SH-SY5Y (cell line): ENCODE measurements around the gene PLXNB3.

Source experiments
- GATA2 ChIP-seq: IDR thresholded peaks from 2 replicates; pipeline ENCODE4 v1.6.1; 2011; ENCODE audit warnings: mild to moderate bottlenecking, low read depth, low read length
- GATA3 ChIP-seq: IDR thresholded peaks from 2 replicates; pipeline ENCODE4 v1.6.1; 2011; ENCODE audit warnings: low read depth, mild to moderate bottlenecking, low read length, moderate library complexity

Gene PLXNB3

DNA sequence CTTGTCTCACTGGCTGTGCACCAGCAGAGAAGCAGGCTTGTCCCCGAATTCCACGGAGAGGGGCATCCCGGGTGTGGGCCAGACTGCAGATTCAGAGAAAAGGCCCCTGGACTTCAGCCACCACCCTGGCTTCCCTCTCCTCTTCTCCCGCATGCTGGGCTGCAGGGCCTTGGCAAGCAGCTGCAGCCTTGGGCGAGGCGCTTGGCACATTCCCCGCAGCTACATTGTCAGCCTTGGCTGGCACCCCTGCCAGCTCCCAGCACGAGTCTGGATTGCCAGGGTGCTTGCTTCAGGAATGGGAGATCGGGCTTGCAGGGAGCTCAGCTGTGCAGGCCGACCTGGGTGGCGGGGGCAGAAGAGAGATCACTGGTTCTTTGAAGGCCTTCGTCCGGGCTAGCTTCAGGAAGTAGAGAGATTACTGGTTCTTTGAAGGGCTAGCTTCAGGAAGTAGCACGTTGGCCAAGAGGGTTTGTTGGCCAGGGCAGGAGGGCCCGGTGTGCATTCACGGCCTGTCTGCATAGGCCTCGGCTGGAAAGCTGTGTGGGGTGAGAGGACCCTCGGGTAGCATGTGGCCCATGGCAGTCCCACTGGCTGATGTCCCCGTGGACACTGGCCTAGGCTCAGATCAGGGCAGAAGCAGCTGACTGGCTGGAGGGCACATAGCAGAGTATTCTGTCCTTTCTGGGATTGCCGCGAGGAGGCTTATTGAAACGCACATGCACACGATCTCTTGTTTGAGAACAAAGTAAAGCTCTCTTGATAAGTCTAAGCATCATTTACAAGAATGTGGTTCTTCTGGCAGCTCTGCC lies 36.7 kb upstream of the PLXNB3 start:
- TF ChIP-seq GATA3 (no peak), GATA2 (no peak)

- TF ChIP-seq GATA3 (no peak), GATA2 (no peak)
Measured at GRCh38 chrX:153728095-153728494, 36.0 kb upstream of the PLXNB3 start.

GRCh38 chrX:153728951-153729631 lies 35.0 kb upstream of the PLXNB3 start:
- TF ChIP-seq GATA3: no peak
- TF ChIP-seq GATA2: no peak

DNA sequence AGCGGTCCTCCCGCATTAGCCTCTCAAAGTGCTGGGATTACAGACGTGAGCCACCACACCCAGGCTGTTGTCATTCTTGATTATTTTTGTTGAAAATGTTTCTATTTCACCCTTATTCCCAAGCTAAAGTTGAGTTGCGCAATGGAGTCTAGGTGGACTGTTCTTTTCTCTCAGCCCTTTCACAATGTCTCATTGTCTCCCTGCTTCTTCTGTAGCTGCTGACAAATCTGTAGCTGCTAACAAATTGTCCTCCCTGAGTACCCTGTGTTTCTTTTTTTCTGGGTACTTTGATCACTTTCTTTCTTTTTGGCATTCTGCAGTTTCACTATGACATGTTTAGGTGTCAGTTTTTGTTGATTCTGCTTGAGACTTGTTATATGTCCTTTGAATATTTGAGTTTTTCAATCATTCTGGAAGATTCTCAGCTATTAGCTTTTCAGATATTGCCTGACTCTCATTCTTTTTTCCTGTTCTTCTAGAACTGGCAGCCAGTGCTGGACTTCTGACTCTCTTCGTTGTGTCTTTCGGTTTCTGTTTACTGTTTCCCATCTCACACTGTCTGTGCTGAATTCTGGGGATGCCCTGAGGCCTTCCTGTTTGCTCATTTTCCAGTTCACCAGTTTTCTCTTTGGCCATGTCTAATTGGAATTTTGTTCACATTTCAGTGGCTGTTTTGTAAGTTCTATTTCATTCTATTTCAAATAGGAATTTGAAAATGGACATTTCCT lies 32.8 kb upstream of the PLXNB3 start:
- TF ChIP-seq GATA3: no peak
- no peak for TF ChIP-seq GATA2

DNA sequence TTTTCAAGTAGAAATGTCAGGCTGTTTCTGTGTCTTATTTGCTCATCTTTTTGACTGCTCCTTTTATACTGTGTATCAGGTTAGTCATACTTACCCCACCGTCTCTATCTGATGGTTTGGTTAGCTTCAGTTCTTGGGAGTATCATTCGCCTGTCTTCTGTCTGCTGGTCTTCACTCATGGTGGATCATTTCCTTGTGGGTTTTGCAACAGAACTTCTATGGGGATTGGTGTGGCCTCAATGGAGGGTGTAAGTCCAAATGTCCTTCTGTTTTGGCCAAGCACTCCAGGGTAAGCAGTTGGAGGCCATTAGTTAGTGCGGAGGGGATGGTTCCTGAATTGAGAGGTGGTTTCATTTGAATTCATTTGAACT lies 32.2 kb upstream of the PLXNB3 start:
- TF ChIP-seq GATA3 (no peak), GATA2 (no peak)

- TF ChIP-seq GATA2 (no peak), GATA3 (no peak)
Measured at GRCh38 chrX:153732401-153732800, 31.6 kb upstream of the PLXNB3 start.

DNA sequence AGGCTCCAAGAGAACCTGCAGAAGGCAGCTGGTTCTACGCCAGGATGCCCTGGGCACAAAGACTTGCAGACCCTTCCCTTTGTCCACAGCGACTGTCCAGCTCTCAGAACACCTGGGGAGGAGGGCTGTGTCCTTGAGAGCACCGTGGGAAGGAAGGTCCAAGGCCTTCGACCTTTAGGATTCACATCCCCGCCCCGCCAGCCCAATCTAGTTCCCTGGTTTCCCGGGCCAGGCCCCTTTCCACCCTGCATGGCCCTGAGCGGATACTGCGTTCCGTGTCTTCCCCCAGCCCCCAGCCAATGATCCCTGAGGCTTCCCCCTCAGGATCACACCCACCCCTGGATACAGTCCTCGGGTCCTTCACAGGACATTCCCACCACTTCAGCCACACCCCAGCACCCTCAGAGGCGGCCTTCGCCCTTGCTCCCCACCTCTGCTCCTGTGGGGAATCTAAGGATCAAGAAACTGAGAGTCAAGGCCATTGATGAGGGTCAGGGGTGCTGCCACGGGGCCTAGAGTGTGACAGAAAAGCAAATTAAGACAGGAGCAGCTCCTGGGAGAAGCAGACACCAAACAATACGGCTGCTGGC lies 30.3 kb upstream of the PLXNB3 start:
- TF ChIP-seq GATA3 (no peak), GATA2 (no peak)

DNA sequence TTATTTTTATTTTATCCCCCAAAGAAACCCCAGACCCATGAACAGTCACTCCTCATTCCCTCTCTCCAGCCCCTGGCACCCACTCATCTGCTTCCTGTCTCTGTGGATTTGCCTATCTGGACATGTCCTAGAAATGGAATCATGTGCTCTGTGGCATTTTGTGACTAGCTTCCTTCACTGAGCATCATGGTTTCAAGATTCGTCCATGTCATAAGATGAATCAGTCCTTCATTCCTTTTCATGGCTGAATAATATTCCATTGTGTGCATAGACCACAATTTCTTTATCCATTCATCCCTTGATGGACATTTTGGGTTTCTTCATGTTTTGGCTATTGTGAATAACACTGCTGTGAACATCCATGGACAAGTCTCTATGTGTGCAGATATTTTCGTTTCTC lies 29.2 kb upstream of the PLXNB3 start:
- no peak for TF ChIP-seq GATA2
- TF ChIP-seq GATA3: no peak

DNA sequence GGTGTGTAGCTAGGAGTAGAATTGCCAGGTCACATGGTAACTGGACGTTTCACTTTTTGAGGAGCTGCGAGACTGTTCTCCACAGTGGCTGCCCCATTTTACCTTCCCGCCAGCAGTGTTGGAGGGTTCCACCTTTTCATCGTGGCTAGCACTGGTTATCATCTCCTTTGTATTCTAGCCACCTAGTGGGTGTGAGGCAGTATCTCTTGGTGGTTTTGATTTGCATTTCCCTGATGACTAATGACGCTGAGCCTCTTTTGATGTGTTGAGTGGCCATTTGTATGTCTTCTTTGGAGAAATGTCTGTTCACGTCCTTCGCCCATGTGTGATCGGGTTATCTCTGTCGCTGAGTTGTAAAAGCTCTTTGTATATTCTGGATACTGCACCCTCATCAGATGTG lies 28.8 kb upstream of the PLXNB3 start:
- TF ChIP-seq GATA3: no peak
- no peak for TF ChIP-seq GATA2

DNA sequence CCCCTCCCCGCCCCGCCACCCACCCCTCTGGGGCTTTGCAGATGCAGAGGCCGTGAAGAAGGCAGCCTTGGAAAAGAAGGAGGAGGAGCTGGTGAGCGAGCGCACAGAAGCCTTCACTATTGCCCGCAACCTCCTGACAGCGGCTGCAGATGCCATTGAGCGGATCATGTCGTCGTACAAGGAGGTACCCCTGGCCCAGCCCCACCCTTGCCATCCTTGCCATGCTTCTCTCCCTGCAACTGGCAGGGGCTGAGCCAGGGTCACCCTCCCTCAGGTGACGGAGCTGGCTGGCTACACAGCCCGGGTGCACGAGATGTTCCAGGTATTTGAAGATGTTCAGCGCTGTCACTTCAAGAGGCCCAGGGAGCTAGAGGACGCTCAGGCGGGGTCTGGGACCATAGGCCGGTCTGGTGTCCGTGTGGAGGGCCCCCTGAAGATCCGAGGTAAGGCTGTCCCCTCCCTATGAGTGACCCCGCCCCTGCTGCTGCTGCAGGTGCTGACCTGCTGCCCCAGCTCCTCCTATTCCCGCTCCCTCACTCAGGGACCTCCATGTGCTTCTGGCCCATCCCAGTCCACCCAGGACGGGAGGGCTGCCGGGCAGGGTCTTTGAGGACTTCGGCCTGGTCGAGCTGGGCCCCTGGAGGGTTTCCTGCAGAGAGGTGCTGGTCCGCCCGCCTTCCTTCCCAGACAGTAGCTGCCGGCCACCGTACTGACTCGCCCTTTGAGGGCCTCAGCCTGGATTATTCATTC lies 27.8 kb upstream of the PLXNB3 start:
- TF ChIP-seq GATA3 (no peak), GATA2 (no peak)

DNA sequence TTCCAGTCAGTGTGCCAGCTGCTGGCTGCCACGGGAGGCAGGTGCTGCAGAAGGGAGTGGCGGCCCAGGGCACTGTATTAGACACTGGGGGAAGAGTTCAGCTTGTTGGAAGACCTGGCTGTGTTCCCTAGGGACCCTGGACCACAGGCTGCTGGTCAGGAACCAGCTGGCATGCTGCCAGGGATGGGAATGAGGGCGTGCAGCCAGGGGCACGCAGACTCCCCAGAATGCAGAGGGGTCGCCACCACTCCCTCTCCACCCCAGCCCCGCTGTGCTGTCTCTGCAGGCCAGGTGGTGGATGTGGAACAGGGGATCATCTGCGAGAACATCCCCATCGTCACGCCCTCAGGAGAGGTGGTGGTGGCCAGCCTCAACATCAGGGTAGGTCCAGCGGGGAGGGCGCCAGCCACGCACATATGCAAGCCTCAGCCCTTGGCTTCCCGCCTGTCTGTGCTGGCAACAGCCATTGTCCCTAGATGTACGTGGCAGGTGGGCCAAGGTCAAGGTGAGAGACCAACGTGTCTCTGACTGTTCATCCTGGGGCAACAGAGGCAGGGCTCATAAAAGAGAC lies 27.1 kb upstream of the PLXNB3 start:
- TF ChIP-seq GATA3 (no peak), GATA2 (no peak)

DNA sequence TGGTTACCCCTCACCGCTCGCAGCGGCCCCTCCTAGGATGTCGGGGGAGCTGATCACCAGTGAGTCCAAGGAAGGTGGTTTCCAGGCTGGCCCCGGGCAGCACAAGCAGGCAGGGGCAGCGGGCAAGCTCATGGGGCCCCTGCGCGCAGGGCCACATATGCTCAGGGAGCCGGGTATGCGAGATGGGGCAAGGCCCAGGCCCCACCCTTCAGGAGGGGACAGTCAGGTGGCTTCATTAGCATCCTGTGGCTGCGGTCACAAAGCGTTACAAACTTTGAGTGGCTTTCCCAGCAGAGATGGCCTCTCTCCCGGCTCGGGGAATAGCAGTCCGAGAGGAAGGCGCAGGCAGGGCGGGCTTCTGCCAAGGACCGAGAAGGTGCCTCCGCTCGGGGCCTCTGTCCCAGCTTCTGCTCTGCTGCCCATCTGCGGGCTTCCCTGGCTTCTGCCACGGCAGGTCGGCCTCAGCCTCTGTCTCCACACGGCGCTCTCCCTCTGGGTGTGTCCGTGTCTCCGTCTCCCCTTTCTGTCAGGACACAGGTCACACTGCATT lies 25.9 kb upstream of the PLXNB3 start:
- TF ChIP-seq GATA2: no peak
- TF ChIP-seq GATA3: no peak
